RPMI8226 (cell line): ENCODE data around the gene AAK1.
A peak's percentile ranks its signal among the peaks of the same experiment; 100 is the strongest.
"Not testable (repeated sequence)": the region's sequence is repeated elsewhere in the genome, so short reads cannot be mapped to it uniquely, and the experiment has no call there.

Experiments
- DNase-seq: peaks from one replicate; pipeline ENCODE4 v3.0.0-alpha.2; 2015

The AAK1 gene

GRCh38 chr2:69592511-69592910 is 51.0 kb downstream of the AAK1 start:
- no peak for DNase-seq

DNA sequence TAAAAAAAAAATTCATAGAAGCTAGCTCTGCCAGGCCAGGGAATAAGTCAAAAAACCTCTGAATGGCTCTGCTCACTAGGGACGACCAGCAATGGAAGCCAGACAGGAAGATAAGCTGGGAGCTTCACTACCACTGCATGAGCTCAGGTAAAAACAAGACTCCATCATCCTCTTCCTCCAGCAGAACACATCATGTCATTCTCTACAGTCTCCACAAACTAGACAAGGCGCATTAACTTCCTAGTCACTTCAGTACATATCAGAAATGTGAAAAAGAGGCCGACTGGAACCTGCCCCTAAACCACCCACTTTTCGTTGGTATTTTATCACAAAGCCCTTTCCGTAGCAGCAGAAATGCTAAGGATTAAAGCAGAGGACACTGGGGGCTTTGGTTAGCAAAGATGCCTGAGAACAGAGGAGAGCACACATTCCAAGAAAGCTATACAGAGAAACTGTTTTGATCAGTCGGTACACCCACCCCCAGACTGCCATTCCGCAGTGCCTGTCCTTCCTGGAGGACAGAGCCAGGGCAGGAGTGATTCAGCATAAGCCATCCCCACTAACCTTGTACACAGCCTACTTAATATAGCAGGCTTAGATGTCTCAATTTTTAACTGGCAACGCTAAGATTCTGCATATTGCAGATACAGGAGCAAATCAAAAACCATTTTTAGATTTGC is 53.4 kb downstream of the AAK1 start:
- DNase-seq: no peak

DNA sequence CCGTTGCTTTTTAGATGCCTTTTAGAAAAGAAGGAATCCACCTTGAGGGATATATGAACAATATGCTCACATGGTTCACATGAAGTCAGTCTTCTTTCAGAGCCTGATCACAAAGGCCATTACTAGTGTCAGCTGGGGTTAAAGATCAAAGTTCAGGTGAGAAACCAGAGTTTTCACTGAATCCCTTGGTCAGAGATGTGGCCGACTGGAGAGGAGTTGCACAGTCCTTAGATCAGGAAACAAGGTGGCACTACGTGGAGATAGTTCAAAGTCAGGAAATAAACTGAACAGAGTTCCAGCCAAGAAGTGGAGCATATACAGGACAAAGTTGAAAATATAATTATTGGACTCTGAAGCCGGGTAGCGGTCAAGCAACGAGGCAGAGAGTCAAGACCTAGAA is 54.6 kb downstream of the AAK1 start:
- DNase-seq: no peak

- DNase-seq: no peak
Observed at GRCh38 chr2:69588403-69588802, 55.1 kb downstream of the AAK1 start.

- DNase-seq: no peak
Observed at GRCh38 chr2:69585855-69586555, 57.5 kb downstream of the AAK1 start.

DNA sequence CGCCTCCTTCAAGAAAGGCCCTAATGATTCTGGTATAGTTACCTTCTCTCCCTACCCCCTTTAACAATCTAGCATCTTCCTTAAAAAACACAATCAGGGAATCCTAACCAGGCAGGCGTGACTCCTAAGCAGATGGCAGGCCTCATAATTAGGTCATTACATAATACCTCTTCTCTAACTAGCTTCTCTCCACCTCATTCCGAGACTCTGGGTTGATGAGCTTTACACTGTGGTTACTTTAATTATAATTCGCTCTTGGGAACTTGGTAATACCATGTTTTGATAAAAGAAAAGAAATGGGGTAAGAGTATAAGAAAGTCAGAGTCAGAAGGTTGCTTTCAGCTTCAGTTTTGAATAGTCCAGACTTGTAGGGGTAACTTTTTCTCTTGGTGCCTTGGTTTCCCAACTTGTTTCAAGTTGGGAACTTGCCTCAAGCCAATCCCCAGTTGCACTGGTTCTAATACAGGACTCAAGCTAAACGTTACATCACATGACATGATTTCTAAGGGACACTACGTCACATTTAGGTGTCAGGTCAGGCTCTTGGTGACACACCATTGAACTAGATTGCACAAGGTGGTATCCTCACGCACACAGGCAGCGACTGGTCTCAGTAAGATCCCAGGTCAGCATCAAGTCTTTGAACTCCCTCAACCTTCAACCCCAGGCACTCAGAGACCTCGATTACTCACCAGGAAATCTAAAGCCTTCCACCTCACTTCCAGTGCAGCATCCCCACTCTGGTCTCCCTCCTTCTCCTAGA is 59.2 kb downstream of the AAK1 start:
- no peak for DNase-seq

DNA sequence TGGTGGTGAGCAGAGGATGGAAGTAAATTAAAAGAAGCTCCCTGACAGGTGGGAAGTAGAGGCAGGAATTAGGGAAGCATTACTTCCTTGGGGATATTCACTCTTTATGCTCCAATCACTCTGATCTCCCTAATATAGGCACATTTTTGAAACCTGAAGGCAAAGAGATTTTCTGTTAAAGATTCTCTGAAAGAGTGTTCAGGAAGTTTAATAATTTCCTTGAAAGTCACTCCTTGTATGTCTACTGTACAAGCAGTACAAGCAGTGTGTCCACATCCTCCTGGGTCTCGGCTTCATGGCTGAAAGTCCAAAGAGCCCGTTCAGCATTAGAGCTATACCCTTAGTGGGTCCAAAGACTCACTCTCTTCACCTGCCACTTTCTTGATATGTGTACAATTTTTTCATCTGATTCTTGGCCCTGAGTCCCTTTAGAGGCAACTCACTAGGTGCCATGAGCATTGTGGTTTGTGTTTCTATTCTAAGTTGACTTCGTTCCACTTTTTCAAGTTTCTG is 60.2 kb downstream of the AAK1 start:
- no peak for DNase-seq

DNA sequence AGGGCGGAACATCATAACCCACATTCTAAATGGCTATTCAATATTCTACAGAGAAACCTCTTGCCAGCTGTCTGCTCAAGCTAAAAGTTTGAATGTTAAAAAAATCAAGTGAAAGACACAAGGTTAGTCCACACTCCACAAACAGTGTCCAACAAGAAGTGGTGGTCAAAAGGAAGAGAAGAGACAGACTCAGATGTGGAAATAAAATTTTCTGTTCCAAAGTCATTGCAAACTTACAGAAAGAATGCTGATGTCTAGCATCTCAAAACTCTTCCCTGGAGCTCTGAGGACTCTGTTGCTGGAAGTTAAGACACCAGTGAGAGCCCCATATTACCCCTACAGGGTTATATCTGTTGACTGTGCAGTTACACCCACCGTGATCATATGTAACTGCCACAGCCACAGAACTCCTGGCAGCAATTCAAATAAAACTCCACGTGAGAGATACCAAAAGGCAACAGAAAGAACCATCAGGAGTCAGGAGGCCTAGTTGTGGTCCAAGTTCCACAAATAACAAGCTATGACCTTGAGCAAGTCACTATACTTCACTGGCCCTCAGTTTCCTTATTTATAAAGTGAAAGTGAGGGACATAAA is 60.9 kb downstream of the AAK1 start:
- DNase-seq: peak; percentile 88

DNA sequence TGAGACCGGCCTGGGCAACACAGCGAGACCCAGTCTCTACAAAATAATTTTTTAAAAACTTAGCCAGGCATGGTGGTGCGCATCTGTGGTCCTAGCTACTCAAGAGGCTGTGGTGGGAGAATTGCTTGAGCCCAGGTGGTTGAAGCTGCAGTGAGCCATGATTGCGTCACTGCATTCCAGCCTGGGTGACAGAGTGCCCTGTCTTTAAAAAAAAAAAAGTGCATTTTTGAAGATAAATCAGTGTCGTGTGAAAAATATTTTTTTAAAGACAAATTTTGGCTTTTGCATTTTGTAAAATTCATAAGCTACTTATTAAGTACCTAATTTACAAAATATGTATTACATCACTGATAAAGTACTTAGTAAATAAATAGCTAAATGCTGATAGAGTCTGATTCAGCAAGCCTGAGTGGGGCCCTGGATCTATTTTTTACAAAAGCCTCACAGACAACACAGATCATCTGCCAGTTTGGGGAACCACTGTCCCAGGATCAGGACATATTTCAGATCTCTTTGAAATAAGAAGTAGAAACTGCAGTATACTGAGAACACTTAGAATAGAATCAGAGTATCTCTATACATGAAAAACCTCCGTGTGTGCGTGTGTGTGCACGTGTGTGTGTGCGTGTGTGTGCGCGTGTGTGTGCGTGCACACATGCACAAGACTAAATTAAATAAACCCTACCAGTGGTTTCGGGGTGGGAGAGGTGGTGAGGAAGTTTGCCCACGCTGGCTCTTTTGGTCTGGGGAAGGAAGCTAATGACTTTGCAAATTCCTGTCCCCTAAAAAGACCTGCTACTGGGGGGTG is 61.6 kb downstream of the AAK1 start:
- DNase-seq: peak; percentile 72

- DNase-seq: no peak
Observed at GRCh38 chr2:69580486-69580885, 63.1 kb downstream of the AAK1 start.

GRCh38 chr2:69579536-69579935 is 64.0 kb downstream of the AAK1 start:
- no peak for DNase-seq

GRCh38 chr2:69578198-69578540 is 65.4 kb downstream of the AAK1 start:
- no peak for DNase-seq

- no peak for DNase-seq
Observed at GRCh38 chr2:69577467-69578197, 65.9 kb downstream of the AAK1 start.

DNA sequence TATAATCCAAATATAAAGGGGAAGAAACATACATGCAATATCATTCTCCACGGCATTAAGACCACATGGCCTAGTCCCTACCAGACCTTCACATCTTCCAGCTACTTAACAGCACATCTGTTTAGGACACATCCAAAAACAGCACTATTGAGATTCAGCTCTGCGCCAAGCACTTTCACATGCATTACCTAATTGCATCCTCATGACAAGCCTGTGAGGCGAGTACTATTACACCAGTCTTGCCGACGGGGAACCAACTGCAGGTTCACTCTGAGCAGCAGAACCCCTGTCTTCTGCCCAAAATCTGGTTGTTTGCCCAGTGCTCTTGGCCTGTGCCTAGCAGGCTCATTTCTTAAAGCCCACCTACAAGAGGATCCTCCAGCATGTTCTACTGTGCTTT is 66.7 kb downstream of the AAK1 start:
- DNase-seq: no peak

DNA sequence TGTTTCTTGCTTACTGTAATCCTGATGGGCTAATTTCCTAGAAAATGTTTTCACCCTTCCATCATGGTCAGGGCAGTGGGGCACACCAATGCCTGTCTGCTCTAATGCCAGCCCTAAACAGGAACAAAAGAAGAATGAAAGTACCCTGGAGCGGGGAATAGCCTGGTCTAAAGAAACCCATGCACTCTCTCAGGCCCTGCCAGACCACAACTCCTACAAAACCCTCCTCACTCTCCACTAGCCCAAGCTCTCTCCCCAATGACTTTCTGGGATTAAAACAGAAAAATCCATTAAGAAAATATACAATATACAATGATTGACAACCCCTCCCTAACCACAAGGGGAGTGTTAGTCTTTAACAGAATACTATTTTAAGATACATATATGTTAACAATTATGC is 67.6 kb downstream of the AAK1 start:
- no peak for DNase-seq

DNA sequence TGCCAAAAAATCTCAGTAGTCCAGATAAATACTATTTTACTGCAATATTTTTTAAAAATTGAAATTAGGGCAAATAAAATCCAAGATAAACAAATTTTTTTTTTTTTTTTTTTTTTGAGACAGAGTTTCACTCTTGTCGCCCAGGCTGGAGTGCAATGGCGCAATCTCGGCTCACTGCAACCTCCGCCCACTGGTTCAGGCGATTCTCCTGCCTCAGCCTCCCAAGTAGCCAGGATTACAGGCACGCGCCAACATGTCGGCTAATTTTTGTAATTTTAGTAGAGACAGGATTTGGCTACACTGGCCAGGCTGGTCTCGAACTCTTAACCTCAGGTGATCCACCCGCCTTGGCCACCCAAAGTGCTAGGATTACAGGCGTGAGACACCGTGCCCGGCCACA is 68.2 kb downstream of the AAK1 start:
- DNase-seq: not testable (repeated sequence)

DNA sequence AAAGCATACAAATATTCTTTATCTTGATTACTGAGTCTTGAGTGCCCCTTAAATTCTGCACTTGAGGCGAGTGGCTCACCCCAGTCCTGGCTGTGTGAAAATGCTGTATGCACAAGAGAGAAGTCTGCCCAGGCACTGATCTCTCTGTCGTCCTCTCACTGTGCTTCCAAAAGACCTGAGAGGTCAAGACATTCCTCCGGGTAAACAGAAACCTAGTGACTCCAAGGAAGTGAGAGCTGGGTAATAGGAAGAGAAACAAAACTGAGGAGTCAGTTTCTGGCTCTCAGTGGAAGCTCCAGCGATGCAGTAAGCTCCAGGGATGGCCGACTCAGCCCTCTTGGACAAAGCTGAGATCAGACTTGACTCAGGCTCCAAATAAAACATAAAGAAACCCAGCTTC is 70.9 kb downstream of the AAK1 start:
- no peak for DNase-seq

GRCh38 chr2:69571189-69571588 is 72.3 kb downstream of the AAK1 start:
- DNase-seq: no peak

DNA sequence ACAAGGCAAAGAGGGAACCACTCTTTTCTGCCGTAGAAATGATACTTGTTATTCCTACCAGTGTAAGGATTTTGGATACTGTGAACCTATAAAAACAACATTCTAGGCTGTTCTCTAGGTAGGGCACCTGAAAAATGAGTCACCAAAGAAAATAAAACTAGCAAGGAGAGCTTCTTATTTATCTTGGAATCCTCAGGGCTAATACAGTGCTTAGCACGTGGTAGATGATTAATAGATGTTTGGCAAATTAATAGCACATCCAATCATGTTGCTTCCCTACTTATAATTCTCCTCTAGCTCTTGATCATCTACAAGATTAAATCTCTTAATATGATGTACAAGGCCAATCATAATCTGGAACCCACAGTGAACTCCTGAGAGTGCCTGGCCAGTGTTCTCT is 73.1 kb downstream of the AAK1 start:
- no peak for DNase-seq

- DNase-seq: no peak
Observed at GRCh38 chr2:69567909-69568300, 75.6 kb downstream of the AAK1 start.

DNA sequence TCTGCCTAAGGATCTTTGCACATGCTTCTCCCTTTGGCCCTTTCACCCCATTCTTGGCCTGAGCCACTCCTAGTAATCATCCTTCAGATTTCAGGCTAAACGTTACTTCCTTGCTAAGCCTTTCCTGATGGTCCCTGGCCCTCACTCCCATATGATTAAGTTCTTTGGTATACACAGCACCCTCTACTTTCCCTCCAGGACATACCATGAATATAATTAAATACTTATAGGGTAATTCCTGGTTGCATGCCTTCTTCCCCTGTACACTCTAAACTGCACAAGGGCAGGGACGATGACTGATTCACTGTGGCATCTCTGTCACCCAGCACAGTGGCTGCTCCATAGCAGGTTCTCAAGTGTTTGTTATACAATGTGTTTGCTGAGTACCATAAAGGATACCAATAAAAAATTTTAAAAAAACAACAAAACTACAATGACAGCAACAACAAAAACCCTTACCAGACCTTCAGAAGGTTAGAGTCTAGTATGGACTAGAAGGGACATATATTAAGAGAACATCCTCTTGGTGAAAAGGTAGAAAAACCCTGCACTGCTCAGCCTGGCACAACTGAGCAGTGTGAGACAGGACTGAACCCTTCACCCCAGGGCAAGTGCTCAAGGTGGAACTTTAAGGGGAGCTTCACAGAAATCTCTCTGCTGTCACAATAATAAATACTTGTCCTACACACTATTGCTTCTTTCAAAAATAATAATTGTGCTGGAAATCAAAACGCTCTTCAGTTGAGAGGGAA is 76.2 kb downstream of the AAK1 start:
- no peak for DNase-seq
